GM21381 (cell line): ENCODE results near the gene TMEM37.
A peak's percentile ranks its signal among the peaks of the same experiment; 100 is the strongest.

ENCODE experiments used
- ATAC-seq: cut with Tn5 transposase; IDR thresholded peaks from one replicate; pipeline ENCODE4 v1.9.1; 2021; ENCODE audit warnings: mild to moderate bottlenecking, moderate library complexity; ENCODE audit not compliant: unreplicated experiment

TMEM37 gene

GRCh38 chr2:119476301-119477112, 44.9 kb downstream of the TMEM37 start:
- peak; percentile 66 for ATAC-seq

- no peak for ATAC-seq
These were observed 45.5 kb downstream of the TMEM37 start for GRCh38 chr2:119477113-119477505.

GRCh38 chr2:119478188-119478977, 46.7 kb downstream of the TMEM37 start:
- no peak for ATAC-seq

- ATAC-seq = no peak
These were observed 47.3 kb downstream of the TMEM37 start for GRCh38 chr2:119478978-119479295.

- ATAC-seq = no peak
These were observed 48.5 kb downstream of the TMEM37 start for GRCh38 chr2:119480184-119480583.

- ATAC-seq = no peak
These were observed 49.1 kb downstream of the TMEM37 start for GRCh38 chr2:119480718-119481142.

- no peak for ATAC-seq
These were observed 50.1 kb downstream of the TMEM37 start for GRCh38 chr2:119481501-119482455.

- ATAC-seq = no peak
These were observed 51.1 kb downstream of the TMEM37 start for GRCh38 chr2:119482481-119483394.

GRCh38 chr2:119483395-119483753, 51.7 kb downstream of the TMEM37 start:
- no peak for ATAC-seq

- ATAC-seq = no peak
These were observed 52.5 kb downstream of the TMEM37 start for GRCh38 chr2:119483896-119484718.

- ATAC-seq = no peak
These were observed 53.2 kb downstream of the TMEM37 start for GRCh38 chr2:119484834-119485233.

- no peak for ATAC-seq
These were observed 53.9 kb downstream of the TMEM37 start for GRCh38 chr2:119485336-119486110.

GRCh38 chr2:119486196-119486827, 54.7 kb downstream of the TMEM37 start:
- ATAC-seq = no peak

GRCh38 chr2:119486886-119487285, 55.2 kb downstream of the TMEM37 start:
- ATAC-seq = no peak

GRCh38 chr2:119487434-119488244, 56.0 kb downstream of the TMEM37 start:
- peak; percentile 87 for ATAC-seq
